HepG2 (cell line): Measurements from ENCODE around the gene FDXR. TPM values are rescaled to one million over a fixed set of nuclear protein-coding genes. Genes with fewer than 3 reads are reported as not detected.
A peak's percentile ranks its signal among the peaks of the same experiment; 100 is the strongest.

ENCODE experiments used
- AKAP8 ChIP-seq: sonication (generic); formaldehyde crosslinking; IDR thresholded peaks from 2 replicates; pipeline ENCODE4 v1.5.1; 2020; ENCODE audit warnings: mild to moderate bottlenecking, missing genetic modification reagents
- CHCHD3 ChIP-seq: sonication (generic); formaldehyde crosslinking; IDR thresholded peaks from 2 replicates; pipeline ENCODE4 v1.8.0; 2022; ENCODE audit warnings: mild to moderate bottlenecking, missing genetic modification reagents, moderate library complexity
- CREB1 ChIP-seq, 2 experiments: fragments of 450-650 bp in 1 of 2; IDR thresholded peaks; 2 replicates each; pipeline ENCODE4 v1.6.1; 2016 to 2017; ENCODE audit warnings: control low read depth in 1 of 2, mild to moderate bottlenecking in 1 of 2, missing compliant biosample characterization in 1 of 2, missing genetic modification characterization in 1 of 2
- EP300 ChIP-seq, 3 experiments: sonication (generic) in 1 of 3; formaldehyde crosslinking in 1 of 3; IDR thresholded peaks; 2 replicates each; pipeline versions ENCODE4 v1.5.1 to v1.6.1; 2011 to 2020; ENCODE audit warnings: low read depth in 2 of 3, low read length in 2 of 3, borderline replicate concordance in 1 of 3, improper control_type of control experiment in 1 of 3, mild to moderate bottlenecking in 1 of 3, missing genetic modification reagents in 1 of 3, moderate library complexity in 1 of 3
- FOXM1 ChIP-seq: sonication (generic); formaldehyde crosslinking; IDR thresholded peaks from 2 replicates; pipeline ENCODE4 v1.5.0; 2020; ENCODE audit warnings: missing genetic modification reagents
- HMG20B ChIP-seq: conservative IDR thresholded peaks from 2 replicates; pipeline ENCODE4 v1.6.1; 2016; ENCODE audit warnings: missing genetic modification reagents, missing compliant biosample characterization
- KDM5A ChIP-seq: fragments of 200-600 bp; sonication (generic); IDR thresholded peaks from 2 replicates; pipeline ENCODE4 v1.7.0; 2018; ENCODE audit warnings: antibody characterized with exemption, mild to moderate bottlenecking, low read length, borderline replicate concordance
- MIER2 ChIP-seq: IDR thresholded peaks from 2 replicates; pipeline ENCODE4 v1.6.1; 2016; ENCODE audit warnings: missing biosample characterization, missing genetic modification reagents
- NBN ChIP-seq: fragments of 450-650 bp; conservative IDR thresholded peaks from 2 replicates; pipeline ENCODE4 v1.6.1; 2017
- PRDM15 ChIP-seq: sonication (generic); formaldehyde crosslinking; IDR thresholded peaks from 2 replicates; pipeline ENCODE4 v1.4.0; 2020; ENCODE audit warnings: missing genetic modification reagents
- REPIN1 ChIP-seq: sonication (generic); formaldehyde crosslinking; IDR thresholded peaks from 2 replicates; pipeline ENCODE4 v1.8.0; 2022; ENCODE audit warnings: missing genetic modification reagents, low read depth, mild to moderate bottlenecking, borderline replicate concordance
- SATB2 ChIP-seq: sonication (generic); formaldehyde crosslinking; IDR thresholded peaks from 2 replicates; pipeline ENCODE4 v1.5.0; 2020; ENCODE audit warnings: missing genetic modification reagents
- SKIL ChIP-seq: sonication (generic); formaldehyde crosslinking; IDR thresholded peaks from 2 replicates; pipeline ENCODE4 v1.8.0; 2022; ENCODE audit warnings: missing genetic modification reagents, mild to moderate bottlenecking, moderate library complexity, borderline replicate concordance
- THAP11 ChIP-seq: IDR thresholded peaks from 2 replicates; pipeline ENCODE4 v1.6.1; 2016; ENCODE audit warnings: missing biosample characterization, missing genetic modification reagents
- WIZ ChIP-seq: sonication (generic); formaldehyde crosslinking; IDR thresholded peaks from 2 replicates; pipeline ENCODE4 v1.5.1; 2020; ENCODE audit warnings: mild to moderate bottlenecking, missing genetic modification reagents
- ZNF160 ChIP-seq: sonication (generic); formaldehyde crosslinking; IDR thresholded peaks from 2 replicates; pipeline ENCODE4 v1.8.0; 2022; ENCODE audit warnings: mild to moderate bottlenecking, inconsistent platforms, missing genetic modification reagents
- ZNF446 ChIP-seq: sonication (generic); formaldehyde crosslinking; IDR thresholded peaks from 2 replicates; pipeline ENCODE4 v1.5.0; 2020; ENCODE audit warnings: mild to moderate bottlenecking, missing genetic modification reagents
- ZNF557 ChIP-seq: sonication (generic); formaldehyde crosslinking; IDR thresholded peaks from 2 replicates; pipeline ENCODE4 v1.4.0; 2020; ENCODE audit warnings: missing genetic modification reagents
- ZNF780A ChIP-seq: sonication (generic); formaldehyde crosslinking; IDR thresholded peaks from 2 replicates; pipeline ENCODE4 v1.8.0; 2022; ENCODE audit warnings: mild to moderate bottlenecking, missing genetic modification reagents, moderate library complexity
- ZNF850 ChIP-seq: sonication (generic); formaldehyde crosslinking; conservative IDR thresholded peaks from 2 replicates; pipeline ENCODE4 v1.9.0; 2021; ENCODE audit warnings: mild to moderate bottlenecking, missing genetic modification reagents
- polyA plus RNA-seq, 8 experiments: library from polyadenylated mRNA; depleted of rRNA in 3 of 8; stranded (reverse) in 7 of 8; unstranded in 1 of 8; fragments of >200 nt; fragmentation: Illumina TruSeq in 4 of 8; extraction: Trizol in 4 of 8; gene quantifications; 2 replicates each; pipeline versions ENCODE4 v1.2.1 to v1.2.3, GENCODE V29; 2011 to 2016; ENCODE audit warnings: low read depth in 4 of 8, missing spikeins in 1 of 8, mixed read lengths in 1 of 8; ENCODE audit not compliant: insufficient read depth in 1 of 8
- total RNA-seq, 5 experiments: library from RNA; depleted of rRNA; stranded (reverse); fragments of >200 nt; fragmentation: Illumina TruSeq; extraction: Trizol; gene quantifications; 2 replicates each; pipeline ENCODE4 v1.2.3, GENCODE V29; 2016; ENCODE audit warnings: low read depth in 1 of 5
- TF ChIP-seq, protein P1 (sequence below): sonication (generic); formaldehyde crosslinking; IDR thresholded peaks from 2 replicates; pipeline ENCODE4 v1.8.1; 2022; ENCODE audit warnings: low read depth, mild to moderate bottlenecking, missing genetic modification reagents

FDXR gene
- total and polyA plus RNA-seq, 2 of the 13 experiments (the other 11 are each of a cell fraction or from before 2014, with no cell fraction given): 23.4 to 116 TPM

DNA sequence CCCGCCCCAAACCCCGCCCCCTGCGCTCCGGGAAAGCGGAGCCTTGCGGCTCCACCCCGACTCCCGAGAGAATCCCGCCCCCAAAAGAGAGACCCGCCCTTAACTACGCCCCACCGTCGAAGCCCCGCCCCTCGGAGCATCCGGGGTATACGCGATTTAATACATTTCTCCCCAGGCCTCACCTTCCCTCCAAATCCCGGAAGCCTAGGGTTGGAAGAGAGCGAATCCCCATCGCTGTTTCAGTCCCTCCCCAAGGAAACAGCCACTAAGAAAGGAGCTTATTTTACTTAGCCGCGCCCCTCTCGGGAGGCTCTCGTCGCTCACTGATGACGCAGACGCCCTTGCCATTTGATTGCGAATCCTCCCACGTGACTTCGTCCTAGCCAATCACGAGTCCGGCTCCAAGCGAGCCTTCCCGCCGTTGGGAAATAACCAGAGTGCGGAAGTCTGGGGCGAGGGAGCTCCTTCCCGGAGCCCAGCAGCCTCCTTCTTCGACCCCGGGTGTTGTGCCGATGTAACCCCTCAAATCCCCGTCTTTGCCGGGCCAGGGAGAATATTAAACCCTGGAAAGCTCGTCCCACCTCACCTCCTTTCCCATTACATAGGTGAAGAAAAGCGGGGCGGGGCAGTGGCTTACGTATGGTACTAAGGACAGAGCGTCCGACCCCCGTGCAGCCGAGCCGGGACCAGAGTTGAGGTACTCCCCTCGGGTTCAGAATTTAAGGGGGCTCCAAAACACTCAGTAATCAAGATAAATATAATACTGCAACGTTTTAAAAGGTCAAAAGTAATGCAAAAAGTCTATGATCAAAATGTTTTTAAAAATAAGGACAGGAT is 461 bp upstream of the FDXR start (continued):
- TF ChIP-seq CHCHD3 (CRISPR knock-in tag): no peak
- TF ChIP-seq ZNF850 (CRISPR knock-in tag): no peak
- TF ChIP-seq AKAP8 (CRISPR knock-in tag): no peak
- no peak for TF ChIP-seq PRDM15 (CRISPR knock-in tag)
- TF ChIP-seq ZNF780A (CRISPR knock-in tag): no peak
- peak; percentile 48; the same call in 1 of the 2 replicates for TF ChIP-seq HMG20B
- TF ChIP-seq ZNF160 (CRISPR knock-in tag): no peak
- TF ChIP-seq MIER2: peak; percentile 66
- TF ChIP-seq, protein P1, sequence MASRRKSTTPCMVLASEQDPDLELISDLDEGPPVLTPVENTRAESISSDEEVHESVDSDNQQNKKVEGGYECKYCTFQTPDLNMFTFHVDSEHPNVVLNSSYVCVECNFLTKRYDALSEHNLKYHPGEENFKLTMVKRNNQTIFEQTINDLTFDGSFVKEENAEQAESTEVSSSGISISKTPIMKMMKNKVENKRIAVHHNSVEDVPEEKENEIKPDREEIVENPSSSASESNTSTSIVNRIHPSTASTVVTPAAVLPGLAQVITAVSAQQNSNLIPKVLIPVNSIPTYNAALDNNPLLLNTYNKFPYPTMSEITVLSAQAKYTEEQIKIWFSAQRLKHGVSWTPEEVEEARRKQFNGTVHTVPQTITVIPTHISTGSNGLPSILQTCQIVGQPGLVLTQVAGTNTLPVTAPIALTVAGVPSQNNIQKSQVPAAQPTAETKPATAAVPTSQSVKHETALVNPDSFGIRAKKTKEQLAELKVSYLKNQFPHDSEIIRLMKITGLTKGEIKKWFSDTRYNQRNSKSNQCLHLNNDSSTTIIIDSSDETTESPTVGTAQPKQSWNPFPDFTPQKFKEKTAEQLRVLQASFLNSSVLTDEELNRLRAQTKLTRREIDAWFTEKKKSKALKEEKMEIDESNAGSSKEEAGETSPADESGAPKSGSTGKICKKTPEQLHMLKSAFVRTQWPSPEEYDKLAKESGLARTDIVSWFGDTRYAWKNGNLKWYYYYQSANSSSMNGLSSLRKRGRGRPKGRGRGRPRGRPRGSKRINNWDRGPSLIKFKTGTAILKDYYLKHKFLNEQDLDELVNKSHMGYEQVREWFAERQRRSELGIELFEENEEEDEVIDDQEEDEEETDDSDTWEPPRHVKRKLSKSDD (CRISPR knock-in tag): no peak
- peak; percentile 80; the same call in 1 of the 2 replicates for TF ChIP-seq ZNF557
- TF ChIP-seq CREB1 (IDR thresholded peaks at IDR 0.05): peak; percentile 99
- TF ChIP-seq CREB1 (CRISPR knock-in tag; IDR thresholded peaks at IDR 0.05): peak; percentile 100
- no peak for TF ChIP-seq REPIN1 (CRISPR knock-in tag)
- TF ChIP-seq KDM5A: peak; percentile 96
- peak; percentile 97 for TF ChIP-seq THAP11 (CRISPR knock-in tag)
- no peak for TF ChIP-seq ZNF446
- no peak for TF ChIP-seq SKIL (CRISPR knock-in tag)
- no peak for TF ChIP-seq SATB2 (CRISPR knock-in tag)
- TF ChIP-seq NBN: no peak
- no peak; the same call in 1 of the 2 replicates for TF ChIP-seq WIZ (CRISPR knock-in tag)
- peak; percentile 18 to 55; a peak in 1 of 4 replicates for TF ChIP-seq EP300 (IDR thresholded peaks at IDR 0.05; ENCODE audit: low read depth in 2 of 2, low read length in 2 of 2)
- TF ChIP-seq EP300 (CRISPR knock-in tag; IDR thresholded peaks at IDR 0.05; ENCODE audit: borderline replicate concordance): no peak
- no peak for TF ChIP-seq FOXM1 (CRISPR knock-in tag)
